WERI-Rb-1 (cell line): ENCODE data around the gene CHCHD6.

Experiments used
- DNase-seq: peaks from one replicate; pipeline ENCODE4 v3.0.0-alpha.2; 2020
- H3K27ac ChIP-seq: fragments of 250-450 bp; sonication (Bioruptor Pico); 2 replicates; pipeline ENCODE4 v1.5.1; 2020; ENCODE audit warnings: mild to moderate bottlenecking, moderate library complexity
- H3K27me3 ChIP-seq: fragments of 250-450 bp; sonication (Bioruptor Pico); 2 replicates; pipeline ENCODE4 v1.5.1; 2021; ENCODE audit warnings: mild to moderate bottlenecking, low read depth, moderate library complexity; ENCODE audit not compliant: insufficient read depth, severe bottlenecking
- H3K36me3 ChIP-seq: fragments of 250-450 bp; sonication (Bioruptor Pico); 2 replicates; pipeline ENCODE4 v1.5.1; 2020; ENCODE audit warnings: mild to moderate bottlenecking, moderate library complexity
- H3K4me3 ChIP-seq: 2 replicates; pipeline ENCODE4 v1.5.1; 2011; ENCODE audit warnings: low read depth, mild to moderate bottlenecking, control low read depth, low read length
- H3K9me3 ChIP-seq: fragments of 250-450 bp; sonication (Bioruptor Pico); 2 replicates; pipeline ENCODE4 v1.5.1; 2021; ENCODE audit warnings: mild to moderate bottlenecking, moderate library complexity; ENCODE audit not compliant: severe bottlenecking
- CTCF ChIP-seq: IDR thresholded peaks from 2 replicates; pipeline ENCODE4 v1.5.1; 2011; ENCODE audit warnings: low read depth, mild to moderate bottlenecking, control low read depth, inconsistent platforms, low read length

The CHCHD6 gene

GRCh38 chr3:126680667-126681055, 23.4 kb upstream of the CHCHD6 start:
- no peaks in the 10 kb centered on the region for H3K36me3 ChIP-seq
- TF ChIP-seq CTCF = no peak
- no peak for DNase-seq
- no peaks in the 10 kb centered on the region for H3K27me3 ChIP-seq
- H3K27ac ChIP-seq = no peak overlapping the region
- no peaks in the 10 kb centered on the region for H3K9me3 ChIP-seq
- no peak overlapping the region for H3K4me3 ChIP-seq

- Histone ChIP-seq H3K27me3 (no peaks in the 10 kb centered on the region), H3K36me3 (no peaks in the 10 kb centered on the region), H3K9me3 (peaks cover 4% of the 10 kb centered on the region), H3K27ac (no peak overlapping the region), H3K4me3 (no peak overlapping the region)
- TF ChIP-seq CTCF = no peak
- DNase-seq = no peak
Observed at GRCh38 chr3:126682009-126682408, 22.0 kb upstream of the CHCHD6 start.

- Histone ChIP-seq H3K36me3 (no peaks in the 10 kb centered on the region), H3K9me3 (peaks cover 4% of the 10 kb centered on the region), H3K27me3 (no peaks in the 10 kb centered on the region), H3K4me3 (no peak overlapping the region), H3K27ac (no peak overlapping the region)
- TF ChIP-seq CTCF = no peak
- no peak for DNase-seq
Observed at GRCh38 chr3:126683069-126683468, 21.0 kb upstream of the CHCHD6 start.

GRCh38 chr3:126684218-126684751, 19.8 kb upstream of the CHCHD6 start:
- peak; percentile 53 for DNase-seq
- Histone ChIP-seq H3K27ac (peak overlapping the region; percentile 48), H3K36me3 (no peaks in the 10 kb centered on the region), H3K9me3 (peaks cover 4% of the 10 kb centered on the region), H3K4me3 (no peak overlapping the region), H3K27me3 (no peaks in the 10 kb centered on the region)
- no peak for TF ChIP-seq CTCF

GRCh38 chr3:126685021-126685420, 19.0 kb upstream of the CHCHD6 start:
- no peak overlapping the region for H3K27ac ChIP-seq
- no peaks in the 10 kb centered on the region for H3K27me3 ChIP-seq
- DNase-seq = no peak
- TF ChIP-seq CTCF = no peak
- H3K36me3 ChIP-seq = no peaks in the 10 kb centered on the region
- H3K4me3 ChIP-seq = no peak overlapping the region
- H3K9me3 ChIP-seq = peaks cover 4% of the 10 kb centered on the region

- DNase-seq = no peak
- Histone ChIP-seq H3K9me3 (peaks cover 4% of the 10 kb centered on the region), H3K4me3 (no peak overlapping the region), H3K27me3 (no peaks in the 10 kb centered on the region), H3K36me3 (no peaks in the 10 kb centered on the region), H3K27ac (no peak overlapping the region)
- TF ChIP-seq CTCF = no peak
Observed at GRCh38 chr3:126685493-126685892, 18.5 kb upstream of the CHCHD6 start.
